HepG2 (cell line): ENCODE measurements around the gene TNFSF8. TPM values are rescaled to one million over a fixed set of nuclear protein-coding genes. Genes with fewer than 3 reads are reported as not detected.
A peak's percentile ranks its signal among the peaks of the same experiment; 100 is the strongest.

Source experiments
- AGO1 ChIP-seq: fragments of 200-400 bp; formaldehyde crosslinking; IDR thresholded peaks from 2 replicates; pipeline ENCODE4 v1.6.1; 2017; ENCODE audit warnings: mild to moderate bottlenecking, low read depth, low read length, moderate library complexity; ENCODE audit not compliant: poor library complexity, severe bottlenecking
- CBX5 ChIP-seq: sonication (generic); formaldehyde crosslinking; IDR thresholded peaks from 2 replicates; pipeline ENCODE4 v1.4.0; 2020; ENCODE audit warnings: missing genetic modification reagents, borderline replicate concordance
- EP300 ChIP-seq, 3 experiments: sonication (generic) in 1 of 3; formaldehyde crosslinking in 1 of 3; IDR thresholded peaks; 2 replicates each; pipeline versions ENCODE4 v1.5.1 to v1.6.1; 2011 to 2020; ENCODE audit warnings: low read depth in 2 of 3, low read length in 2 of 3, borderline replicate concordance in 1 of 3, improper control_type of control experiment in 1 of 3, mild to moderate bottlenecking in 1 of 3, missing genetic modification reagents in 1 of 3, moderate library complexity in 1 of 3
- GABPA ChIP-seq, 2 experiments: IDR thresholded peaks; 2 replicates each; pipeline ENCODE4 v1.6.1; 2011 to 2016; ENCODE audit warnings: low read depth in 2 of 2, low read length in 1 of 2, missing biosample characterization in 1 of 2, missing genetic modification characterization in 1 of 2
- NCOR1 ChIP-seq: fragments of 200-600 bp; sonication (generic); IDR thresholded peaks from 2 replicates; pipeline ENCODE4 v1.7.0; 2017; ENCODE audit warnings: antibody characterized with exemption, low read length, borderline replicate concordance
- NFKBIZ ChIP-seq: IDR thresholded peaks from 2 replicates; pipeline ENCODE4 v1.6.1; 2018; ENCODE audit warnings: missing genetic modification reagents, missing compliant biosample characterization
- NONO ChIP-seq, 2 experiments: fragments of 450-650 bp in 1 of 2; sonication (generic) in 1 of 2; formaldehyde crosslinking in 1 of 2; IDR thresholded peaks in 1 of 2; conservative IDR thresholded peaks in 1 of 2; 2 replicates each; pipeline versions ENCODE4 v1.6.1 to v1.8.0; 2017 to 2022; ENCODE audit warnings: mild to moderate bottlenecking in 1 of 2, missing genetic modification reagents in 1 of 2, moderate library complexity in 1 of 2
- SALL1 ChIP-seq: sonication (generic); formaldehyde crosslinking; IDR thresholded peaks from 2 replicates; pipeline ENCODE4 v1.8.0; 2022; ENCODE audit warnings: mild to moderate bottlenecking, missing genetic modification reagents
- SIN3A ChIP-seq: IDR thresholded peaks from 2 replicates; pipeline ENCODE4 v1.6.1; 2011; ENCODE audit warnings: low read depth, mild to moderate bottlenecking, control low read depth, low read length, borderline replicate concordance
- TCF12 ChIP-seq, 2 experiments: fragments of 450-650 bp in 1 of 2; sonication (generic) in 1 of 2; formaldehyde crosslinking in 1 of 2; IDR thresholded peaks; 2 replicates each; pipeline versions ENCODE4 v1.6.1 to v1.8.0; 2017 to 2022; ENCODE audit warnings: antibody characterized with exemption in 1 of 2, mild to moderate bottlenecking in 1 of 2, missing genetic modification reagents in 1 of 2, moderate library complexity in 1 of 2
- ZNF136 ChIP-seq: sonication (generic); formaldehyde crosslinking; IDR thresholded peaks from 2 replicates; pipeline ENCODE4 v1.8.1; 2022; ENCODE audit warnings: low read depth, mild to moderate bottlenecking, moderate library complexity, missing genetic modification reagents
- ZNF143 ChIP-seq: sonication (generic); formaldehyde crosslinking; IDR thresholded peaks from 2 replicates; pipeline ENCODE4 v1.4.0; 2020; ENCODE audit warnings: missing genetic modification reagents
- ZNF510 ChIP-seq: sonication (generic); formaldehyde crosslinking; IDR thresholded peaks from 2 replicates; pipeline ENCODE4 v1.4.0; 2020; ENCODE audit warnings: low read depth, mild to moderate bottlenecking, missing genetic modification reagents
- ZNF605 ChIP-seq: sonication (generic); formaldehyde crosslinking; IDR thresholded peaks from 2 replicates; pipeline ENCODE4 v1.8.0; 2022; ENCODE audit warnings: mild to moderate bottlenecking, missing genetic modification reagents
- ZNF841 ChIP-seq: sonication (generic); formaldehyde crosslinking; IDR thresholded peaks from 2 replicates; pipeline ENCODE4 v1.8.1; 2023; ENCODE audit warnings: missing genetic modification reagents, borderline replicate concordance
- polyA plus RNA-seq, 8 experiments: library from polyadenylated mRNA; depleted of rRNA in 3 of 8; stranded (reverse) in 7 of 8; unstranded in 1 of 8; fragments of >200 nt; fragmentation: Illumina TruSeq in 4 of 8; extraction: Trizol in 4 of 8; gene quantifications; 2 replicates each; pipeline versions ENCODE4 v1.2.1 to v1.2.3, GENCODE V29; 2011 to 2016; ENCODE audit warnings: low read depth in 4 of 8, missing spikeins in 1 of 8, mixed read lengths in 1 of 8; ENCODE audit not compliant: insufficient read depth in 1 of 8
- total RNA-seq, 5 experiments: library from RNA; depleted of rRNA; stranded (reverse); fragments of >200 nt; fragmentation: Illumina TruSeq; extraction: Trizol; gene quantifications; 2 replicates each; pipeline ENCODE4 v1.2.3, GENCODE V29; 2016; ENCODE audit warnings: low read depth in 1 of 5
- TF ChIP-seq, protein P1 (sequence below): sonication (generic); formaldehyde crosslinking; IDR thresholded peaks from 2 replicates; pipeline ENCODE4 v1.4.0; 2020; ENCODE audit warnings: missing genetic modification reagents
- TF ChIP-seq, protein P2 (sequence below): IDR thresholded peaks from 2 replicates; pipeline ENCODE4 v1.6.1; 2016; ENCODE audit warnings: missing genetic modification reagents, missing compliant biosample characterization
- TF ChIP-seq, protein P3 (sequence below): sonication (generic); formaldehyde crosslinking; IDR thresholded peaks from 2 replicates; pipeline ENCODE4 v1.4.0; 2020; ENCODE audit warnings: missing genetic modification reagents
- TF ChIP-seq, protein P4 (sequence below), 2 experiments: sonication (generic) in 1 of 2; formaldehyde crosslinking in 1 of 2; IDR thresholded peaks; 2 replicates each; pipeline versions ENCODE4 v1.5.1 to v1.6.1; 2011 to 2020; ENCODE audit warnings: borderline replicate concordance in 1 of 2, low read depth in 1 of 2, low read length in 1 of 2, mild to moderate bottlenecking in 1 of 2, missing genetic modification reagents in 1 of 2, moderate library complexity in 1 of 2

The TNFSF8 gene
- total and polyA plus RNA-seq, 2 of the 13 experiments (the other 11 are each of a cell fraction or from before 2014, with no cell fraction given): not detected

DNA sequence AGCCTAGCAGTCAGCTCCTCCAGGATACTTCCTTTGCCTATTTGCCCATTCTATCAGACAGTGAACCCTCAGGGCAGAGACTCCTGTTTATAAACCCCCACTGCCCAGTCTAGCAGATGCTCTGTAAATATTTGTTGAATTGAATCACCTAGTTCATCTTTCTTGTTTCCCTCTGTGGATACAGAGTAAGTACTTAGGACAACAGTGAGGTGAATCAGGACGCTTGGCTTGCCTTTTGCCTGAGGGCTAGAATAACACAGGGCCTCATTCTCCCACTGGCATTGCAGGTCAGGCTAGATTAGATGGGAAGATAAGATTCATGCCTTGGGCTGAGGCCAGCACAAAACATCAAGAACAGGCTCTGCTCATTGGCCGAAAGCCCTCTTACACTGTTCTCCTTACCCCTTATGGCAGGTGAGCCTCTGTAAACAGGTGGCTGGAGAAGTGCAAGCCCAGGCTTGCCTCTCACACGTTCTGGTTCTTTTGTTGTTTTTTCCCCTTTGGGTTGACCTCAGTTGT lies 22.2 kb downstream of the TNFSF8 start (continued):
- TF ChIP-seq, protein P1, sequence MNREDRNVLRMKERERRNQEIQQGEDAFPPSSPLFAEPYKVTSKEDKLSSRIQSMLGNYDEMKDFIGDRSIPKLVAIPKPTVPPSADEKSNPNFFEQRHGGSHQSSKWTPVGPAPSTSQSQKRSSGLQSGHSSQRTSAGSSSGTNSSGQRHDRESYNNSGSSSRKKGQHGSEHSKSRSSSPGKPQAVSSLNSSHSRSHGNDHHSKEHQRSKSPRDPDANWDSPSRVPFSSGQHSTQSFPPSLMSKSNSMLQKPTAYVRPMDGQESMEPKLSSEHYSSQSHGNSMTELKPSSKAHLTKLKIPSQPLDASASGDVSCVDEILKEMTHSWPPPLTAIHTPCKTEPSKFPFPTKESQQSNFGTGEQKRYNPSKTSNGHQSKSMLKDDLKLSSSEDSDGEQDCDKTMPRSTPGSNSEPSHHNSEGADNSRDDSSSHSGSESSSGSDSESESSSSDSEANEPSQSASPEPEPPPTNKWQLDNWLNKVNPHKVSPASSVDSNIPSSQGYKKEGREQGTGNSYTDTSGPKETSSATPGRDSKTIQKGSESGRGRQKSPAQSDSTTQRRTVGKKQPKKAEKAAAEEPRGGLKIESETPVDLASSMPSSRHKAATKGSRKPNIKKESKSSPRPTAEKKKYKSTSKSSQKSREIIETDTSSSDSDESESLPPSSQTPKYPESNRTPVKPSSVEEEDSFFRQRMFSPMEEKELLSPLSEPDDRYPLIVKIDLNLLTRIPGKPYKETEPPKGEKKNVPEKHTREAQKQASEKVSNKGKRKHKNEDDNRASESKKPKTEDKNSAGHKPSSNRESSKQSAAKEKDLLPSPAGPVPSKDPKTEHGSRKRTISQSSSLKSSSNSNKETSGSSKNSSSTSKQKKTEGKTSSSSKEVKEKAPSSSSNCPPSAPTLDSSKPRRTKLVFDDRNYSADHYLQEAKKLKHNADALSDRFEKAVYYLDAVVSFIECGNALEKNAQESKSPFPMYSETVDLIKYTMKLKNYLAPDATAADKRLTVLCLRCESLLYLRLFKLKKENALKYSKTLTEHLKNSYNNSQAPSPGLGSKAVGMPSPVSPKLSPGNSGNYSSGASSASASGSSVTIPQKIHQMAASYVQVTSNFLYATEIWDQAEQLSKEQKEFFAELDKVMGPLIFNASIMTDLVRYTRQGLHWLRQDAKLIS (CRISPR knock-in tag): no peak
- no peak for TF ChIP-seq ZNF143 (CRISPR knock-in tag)
- TF ChIP-seq, protein P2, sequence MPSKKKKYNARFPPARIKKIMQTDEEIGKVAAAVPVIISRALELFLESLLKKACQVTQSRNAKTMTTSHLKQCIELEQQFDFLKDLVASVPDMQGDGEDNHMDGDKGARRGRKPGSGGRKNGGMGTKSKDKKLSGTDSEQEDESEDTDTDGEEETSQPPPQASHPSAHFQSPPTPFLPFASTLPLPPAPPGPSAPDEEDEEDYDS (CRISPR knock-in tag): peak; percentile 14; the same call in 1 of the 2 replicates
- TF ChIP-seq NCOR1: no peak
- no peak for TF ChIP-seq ZNF510 (CRISPR knock-in tag)
- peak; percentile 62 for TF ChIP-seq SALL1 (CRISPR knock-in tag)
- TF ChIP-seq CBX5: peak; percentile 38; the same call in 1 of the 2 replicates
- TF ChIP-seq, protein P3, sequence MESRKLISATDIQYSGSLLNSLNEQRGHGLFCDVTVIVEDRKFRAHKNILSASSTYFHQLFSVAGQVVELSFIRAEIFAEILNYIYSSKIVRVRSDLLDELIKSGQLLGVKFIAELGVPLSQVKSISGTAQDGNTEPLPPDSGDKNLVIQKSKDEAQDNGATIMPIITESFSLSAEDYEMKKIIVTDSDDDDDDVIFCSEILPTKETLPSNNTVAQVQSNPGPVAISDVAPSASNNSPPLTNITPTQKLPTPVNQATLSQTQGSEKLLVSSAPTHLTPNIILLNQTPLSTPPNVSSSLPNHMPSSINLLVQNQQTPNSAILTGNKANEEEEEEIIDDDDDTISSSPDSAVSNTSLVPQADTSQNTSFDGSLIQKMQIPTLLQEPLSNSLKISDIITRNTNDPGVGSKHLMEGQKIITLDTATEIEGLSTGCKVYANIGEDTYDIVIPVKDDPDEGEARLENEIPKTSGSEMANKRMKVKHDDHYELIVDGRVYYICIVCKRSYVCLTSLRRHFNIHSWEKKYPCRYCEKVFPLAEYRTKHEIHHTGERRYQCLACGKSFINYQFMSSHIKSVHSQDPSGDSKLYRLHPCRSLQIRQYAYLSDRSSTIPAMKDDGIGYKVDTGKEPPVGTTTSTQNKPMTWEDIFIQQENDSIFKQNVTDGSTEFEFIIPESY (CRISPR knock-in tag): no peak
- no peak for TF ChIP-seq ZNF841
- TF ChIP-seq GABPA (IDR thresholded peaks at IDR 0.05; ENCODE audit: low read depth, low read length): no peak
- TF ChIP-seq GABPA (CRISPR knock-in tag; IDR thresholded peaks at IDR 0.05; ENCODE audit: low read depth): 0 out of 2 replicates have a peak, but pooled peaks have one; percentile 24
- no peak for TF ChIP-seq AGO1
- TF ChIP-seq TCF12 (IDR thresholded peaks at IDR 0.05): no peak
- TF ChIP-seq TCF12 (CRISPR knock-in tag; IDR thresholded peaks at IDR 0.05): 0 out of 2 replicates have a peak, but pooled peaks have one; percentile 44
- no peak for TF ChIP-seq ZNF605 (CRISPR knock-in tag)
- no peak for TF ChIP-seq SIN3A
- TF ChIP-seq NONO (IDR thresholded peaks at IDR 0.05): no peak
- TF ChIP-seq NONO (CRISPR knock-in tag; conservative IDR thresholded peaks at IDR 0.05): no peak
- TF ChIP-seq EP300 (IDR thresholded peaks at IDR 0.05; ENCODE audit: low read depth in 2 of 2, low read length in 2 of 2): peak in 1 of 2 experiments; percentile 79; a peak in 2 of 4 replicates
- TF ChIP-seq EP300 (CRISPR knock-in tag; IDR thresholded peaks at IDR 0.05; ENCODE audit: borderline replicate concordance): peak; percentile 45; the same call in 1 of the 2 replicates
- no peak for TF ChIP-seq ZNF136 (CRISPR knock-in tag)
- TF ChIP-seq NFKBIZ: 0 out of 2 replicates have a peak, but pooled peaks have one; percentile 35
- TF ChIP-seq, protein P4, sequence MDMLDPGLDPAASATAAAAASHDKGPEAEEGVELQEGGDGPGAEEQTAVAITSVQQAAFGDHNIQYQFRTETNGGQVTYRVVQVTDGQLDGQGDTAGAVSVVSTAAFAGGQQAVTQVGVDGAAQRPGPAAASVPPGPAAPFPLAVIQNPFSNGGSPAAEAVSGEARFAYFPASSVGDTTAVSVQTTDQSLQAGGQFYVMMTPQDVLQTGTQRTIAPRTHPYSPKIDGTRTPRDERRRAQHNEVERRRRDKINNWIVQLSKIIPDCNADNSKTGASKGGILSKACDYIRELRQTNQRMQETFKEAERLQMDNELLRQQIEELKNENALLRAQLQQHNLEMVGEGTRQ (IDR thresholded peaks at IDR 0.05; ENCODE audit: low read depth, low read length): no peak
- TF ChIP-seq, protein P4 (CRISPR knock-in tag; IDR thresholded peaks at IDR 0.05; ENCODE audit: borderline replicate concordance): no peak
